ENCODE results near the gene TPCN2.
"Not testable (repeated sequence)": the region's sequence is repeated elsewhere in the genome, so short reads cannot be mapped to it uniquely, and the experiment has no call there.

Gene TPCN2

GRCh38 chr11:69071086-69071800, 22.5 kb downstream of the TPCN2 start:
- Histone ChIP-seq H3K9me3 (ENCODE audit: insufficient read depth, low read depth, low read length) (no peaks in the 10 kb centered on the region), H3K27me3 (ENCODE audit: insufficient read depth, low read length) (no peaks in the 10 kb centered on the region), H3K9ac (ENCODE audit: low read depth, low read length) (no peak overlapping the region), H3K4me1 (ENCODE audit: insufficient read depth, low read length) (no peaks in the 10 kb centered on the region), H3K27ac (ENCODE audit: low read depth, low read length) (no peak overlapping the region), H3K36me3 (ENCODE audit: insufficient read depth, low read length) (peaks cover 34% of the 10 kb centered on the region), H3K4me3 (ENCODE audit: low read length) (no peak overlapping the region)
- WGBS = 96% methylated on average over 22 of the region's 23 CpGs

GRCh38 chr11:69071956-69072355, 23.2 kb downstream of the TPCN2 start:
- Histone ChIP-seq H3K36me3 (ENCODE audit: insufficient read depth, low read length) (peaks cover 34% of the 10 kb centered on the region), H3K9me3 (ENCODE audit: insufficient read depth, low read depth, low read length) (no peaks in the 10 kb centered on the region), H3K9ac (ENCODE audit: low read depth, low read length) (no peak overlapping the region), H3K4me1 (ENCODE audit: insufficient read depth, low read length) (no peaks in the 10 kb centered on the region), H3K27ac (ENCODE audit: low read depth, low read length) (no peak overlapping the region), H3K4me3 (ENCODE audit: low read length) (no peak overlapping the region), H3K27me3 (ENCODE audit: insufficient read depth, low read length) (no peaks in the 10 kb centered on the region)
- WGBS = 93% methylated on average over 13 of the region's 13 CpGs

GRCh38 chr11:69073469-69073868, 24.7 kb downstream of the TPCN2 start:
- peaks cover 44% of the 10 kb centered on the region for H3K36me3 ChIP-seq (ENCODE audit: insufficient read depth, low read length)
- H3K9ac ChIP-seq (ENCODE audit: low read depth, low read length) = no peak overlapping the region
- H3K4me1 ChIP-seq (ENCODE audit: insufficient read depth, low read length) = no peaks in the 10 kb centered on the region
- no peaks in the 10 kb centered on the region for H3K9me3 ChIP-seq (ENCODE audit: insufficient read depth, low read depth, low read length)
- H3K27ac ChIP-seq (ENCODE audit: low read depth, low read length) = no peak overlapping the region
- WGBS = 82% methylated on average over 8 of the region's 8 CpGs
- no peak overlapping the region for H3K4me3 ChIP-seq (ENCODE audit: low read length)
- H3K27me3 ChIP-seq (ENCODE audit: insufficient read depth, low read length) = no peaks in the 10 kb centered on the region

GRCh38 chr11:69074375-69075140, 25.8 kb downstream of the TPCN2 start:
- H3K4me3 ChIP-seq (ENCODE audit: low read length) = no peak overlapping the region
- H3K9me3 ChIP-seq (ENCODE audit: insufficient read depth, low read depth, low read length) = no peaks in the 10 kb centered on the region
- H3K4me1 ChIP-seq (ENCODE audit: insufficient read depth, low read length) = no peaks in the 10 kb centered on the region
- H3K27ac ChIP-seq (ENCODE audit: low read depth, low read length) = no peak overlapping the region
- peaks cover 55% of the 10 kb centered on the region for H3K36me3 ChIP-seq (ENCODE audit: insufficient read depth, low read length)
- H3K27me3 ChIP-seq (ENCODE audit: insufficient read depth, low read length) = no peaks in the 10 kb centered on the region
- no peak overlapping the region for H3K9ac ChIP-seq (ENCODE audit: low read depth, low read length)
- 89% methylated on average over 20 of the region's 20 CpGs for WGBS

GRCh38 chr11:69075421-69076128, 26.8 kb downstream of the TPCN2 start:
- 93% methylated on average over 18 of the region's 18 CpGs for WGBS
- Histone ChIP-seq H3K4me1 (ENCODE audit: insufficient read depth, low read length) (no peaks in the 10 kb centered on the region), H3K9me3 (ENCODE audit: insufficient read depth, low read depth, low read length) (no peaks in the 10 kb centered on the region), H3K36me3 (ENCODE audit: insufficient read depth, low read length) (peaks cover 58% of the 10 kb centered on the region), H3K27ac (ENCODE audit: low read depth, low read length) (no peak overlapping the region), H3K4me3 (ENCODE audit: low read length) (no peak overlapping the region), H3K9ac (ENCODE audit: low read depth, low read length) (no peak overlapping the region), H3K27me3 (ENCODE audit: insufficient read depth, low read length) (no peaks in the 10 kb centered on the region)

- H3K27me3 ChIP-seq (ENCODE audit: insufficient read depth, low read length) = no peaks in the 10 kb centered on the region
- no peak overlapping the region for H3K9ac ChIP-seq (ENCODE audit: low read depth, low read length)
- no peak overlapping the region for H3K4me3 ChIP-seq (ENCODE audit: low read length)
- peaks cover 52% of the 10 kb centered on the region for H3K36me3 ChIP-seq (ENCODE audit: insufficient read depth, low read length)
- H3K27ac ChIP-seq (ENCODE audit: low read depth, low read length) = no peak overlapping the region
- no peaks in the 10 kb centered on the region for H3K4me1 ChIP-seq (ENCODE audit: insufficient read depth, low read length)
- WGBS = 89% methylated on average over 19 of the region's 20 CpGs
- no peaks in the 10 kb centered on the region for H3K9me3 ChIP-seq (ENCODE audit: insufficient read depth, low read depth, low read length)
Observed at GRCh38 chr11:69076129-69076791, 27.5 kb downstream of the TPCN2 start.

- not testable (repeated sequence) for H3K4me3 ChIP-seq (ENCODE audit: low read length); H3K9ac ChIP-seq (ENCODE audit: low read depth, low read length); H3K27me3 ChIP-seq (ENCODE audit: insufficient read depth, low read length); H3K9me3 ChIP-seq (ENCODE audit: insufficient read depth, low read depth, low read length); H3K4me1 ChIP-seq (ENCODE audit: insufficient read depth, low read length); H3K27ac ChIP-seq (ENCODE audit: low read depth, low read length)
- WGBS = 76% methylated on average over 6 of the region's 6 CpGs
- H3K36me3 ChIP-seq (ENCODE audit: insufficient read depth, low read length) = peaks cover 51% of the 10 kb centered on the region
Observed at GRCh38 chr11:69076977-69077376, 28.2 kb downstream of the TPCN2 start.

GRCh38 chr11:69078508-69078907, 29.8 kb downstream of the TPCN2 start:
- no peak overlapping the region for H3K9ac ChIP-seq (ENCODE audit: low read depth, low read length)
- H3K9me3 ChIP-seq (ENCODE audit: insufficient read depth, low read depth, low read length) = no peaks in the 10 kb centered on the region
- WGBS = 95% methylated on average over 15 of the region's 15 CpGs
- H3K4me3 ChIP-seq (ENCODE audit: low read length) = no peak overlapping the region
- peaks cover 48% of the 10 kb centered on the region for H3K36me3 ChIP-seq (ENCODE audit: insufficient read depth, low read length)
- H3K27ac ChIP-seq (ENCODE audit: low read depth, low read length) = no peak overlapping the region
- H3K27me3 ChIP-seq (ENCODE audit: insufficient read depth, low read length) = no peaks in the 10 kb centered on the region
- H3K4me1 ChIP-seq (ENCODE audit: insufficient read depth, low read length) = no peaks in the 10 kb centered on the region

- no peaks in the 10 kb centered on the region for H3K4me1 ChIP-seq (ENCODE audit: insufficient read depth, low read length)
- no peak overlapping the region for H3K27ac ChIP-seq (ENCODE audit: low read depth, low read length)
- WGBS = 91% methylated on average over 20 of the region's 20 CpGs
- no peak overlapping the region for H3K9ac ChIP-seq (ENCODE audit: low read depth, low read length)
- H3K4me3 ChIP-seq (ENCODE audit: low read length) = no peak overlapping the region
- H3K9me3 ChIP-seq (ENCODE audit: insufficient read depth, low read depth, low read length) = no peaks in the 10 kb centered on the region
- peaks cover 44% of the 10 kb centered on the region for H3K36me3 ChIP-seq (ENCODE audit: insufficient read depth, low read length)
- no peaks in the 10 kb centered on the region for H3K27me3 ChIP-seq (ENCODE audit: insufficient read depth, low read length)
Observed at GRCh38 chr11:69078930-69079605, 30.3 kb downstream of the TPCN2 start.

- Histone ChIP-seq H3K9ac (ENCODE audit: low read depth, low read length) (no peak overlapping the region), H3K36me3 (ENCODE audit: insufficient read depth, low read length) (peaks cover 46% of the 10 kb centered on the region), H3K27ac (ENCODE audit: low read depth, low read length) (no peak overlapping the region), H3K9me3 (ENCODE audit: insufficient read depth, low read depth, low read length) (no peaks in the 10 kb centered on the region), H3K4me3 (ENCODE audit: low read length) (no peak overlapping the region), H3K27me3 (ENCODE audit: insufficient read depth, low read length) (no peaks in the 10 kb centered on the region), H3K4me1 (ENCODE audit: insufficient read depth, low read length) (no peaks in the 10 kb centered on the region)
- 94% methylated on average over 17 of the region's 17 CpGs for WGBS
Observed at GRCh38 chr11:69079661-69080256, 31.0 kb downstream of the TPCN2 start.

All from HUES64 (cell line).